Measurements from ENCODE around the gene ZNF740.

DNA sequence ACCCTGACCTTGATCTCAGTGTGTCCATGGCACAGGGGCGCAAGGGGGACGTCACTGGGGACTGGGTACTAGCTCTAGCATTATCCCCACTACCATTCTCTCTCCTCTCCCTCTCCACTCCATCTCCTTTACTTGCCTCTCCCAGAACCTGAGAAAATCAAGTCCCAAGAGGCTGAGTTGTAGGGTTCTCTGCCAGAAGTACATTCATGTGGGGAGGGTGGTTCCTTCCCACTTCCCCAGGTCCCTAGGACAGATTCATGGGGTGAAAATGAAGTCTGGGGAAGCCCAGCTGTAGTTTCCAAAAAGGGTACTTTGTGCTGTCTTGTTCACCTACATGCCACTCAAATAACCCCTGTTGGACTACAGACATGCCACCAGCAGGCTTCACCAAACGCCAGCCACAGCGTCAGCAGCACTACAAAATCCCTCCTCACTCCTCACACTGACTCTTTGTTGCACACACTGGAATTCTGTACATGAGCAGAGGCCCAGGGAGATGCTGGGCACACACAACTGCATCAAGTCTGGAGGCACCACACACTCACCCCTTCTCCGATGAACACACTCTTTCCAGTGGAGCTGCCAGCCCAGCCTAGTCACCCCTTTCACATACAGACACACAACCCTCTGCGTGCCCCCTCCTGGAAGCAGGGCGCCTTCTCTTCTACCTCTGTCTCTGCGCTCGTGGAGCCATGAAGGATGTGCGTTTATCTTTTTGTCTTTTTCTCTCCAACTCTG lies 44.5 kb downstream of the ZNF740 start:
- TF ChIP-seq, protein P1, sequence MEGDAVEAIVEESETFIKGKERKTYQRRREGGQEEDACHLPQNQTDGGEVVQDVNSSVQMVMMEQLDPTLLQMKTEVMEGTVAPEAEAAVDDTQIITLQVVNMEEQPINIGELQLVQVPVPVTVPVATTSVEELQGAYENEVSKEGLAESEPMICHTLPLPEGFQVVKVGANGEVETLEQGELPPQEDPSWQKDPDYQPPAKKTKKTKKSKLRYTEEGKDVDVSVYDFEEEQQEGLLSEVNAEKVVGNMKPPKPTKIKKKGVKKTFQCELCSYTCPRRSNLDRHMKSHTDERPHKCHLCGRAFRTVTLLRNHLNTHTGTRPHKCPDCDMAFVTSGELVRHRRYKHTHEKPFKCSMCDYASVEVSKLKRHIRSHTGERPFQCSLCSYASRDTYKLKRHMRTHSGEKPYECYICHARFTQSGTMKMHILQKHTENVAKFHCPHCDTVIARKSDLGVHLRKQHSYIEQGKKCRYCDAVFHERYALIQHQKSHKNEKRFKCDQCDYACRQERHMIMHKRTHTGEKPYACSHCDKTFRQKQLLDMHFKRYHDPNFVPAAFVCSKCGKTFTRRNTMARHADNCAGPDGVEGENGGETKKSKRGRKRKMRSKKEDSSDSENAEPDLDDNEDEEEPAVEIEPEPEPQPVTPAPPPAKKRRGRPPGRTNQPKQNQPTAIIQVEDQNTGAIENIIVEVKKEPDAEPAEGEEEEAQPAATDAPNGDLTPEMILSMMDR (IDR thresholded peaks at IDR 0.05; ENCODE audit: poor library complexity) = no peak
- TF ChIP-seq EZH2 (IDR thresholded peaks at IDR 0.05; ENCODE audit: borderline replicate concordance) = no peak

Measured in hepatocyte (in vitro differentiated cells).